ENCODE data around the gene WDR91.

The WDR91 gene

GRCh38 chr7:135188298-135188984, 22.9 kb downstream of the WDR91 start:
- H3K36me3 ChIP-seq (ENCODE audit: insufficient read depth, low read length) = peaks cover 16% of the 10 kb centered on the region; the same call in 1 of the 2 replicates
- H3K4me3 ChIP-seq (ENCODE audit: low read length, poor library complexity, severe bottlenecking) = no peak overlapping the region
- TF ChIP-seq CTCF (conservative IDR thresholded peaks at IDR 0.05; ENCODE audit: low read length) = no peak
- no peak for TF ChIP-seq EZH2phosphoT487 (IDR thresholded peaks at IDR 0.05; ENCODE audit: borderline replicate concordance)
- peaks cover 6% of the 10 kb centered on the region for H3K4me1 ChIP-seq (ENCODE audit: insufficient read depth, low read length, poor library complexity, severe bottlenecking)
- H3F3A ChIP-seq (ENCODE audit: low read depth) = no peaks in the 10 kb centered on the region
- no peak overlapping the region for H3K4me2 ChIP-seq (ENCODE audit: low read depth, low read length, poor library complexity, severe bottlenecking)
- H4K20me1 ChIP-seq (ENCODE audit: insufficient read depth, low read length, poor library complexity, severe bottlenecking) = no peaks in the 10 kb centered on the region
- H3K79me2 ChIP-seq (ENCODE audit: insufficient read depth, low read length) = no peaks in the 10 kb centered on the region
- no peaks in the 10 kb centered on the region for H3K27me3 ChIP-seq (ENCODE audit: insufficient read depth, low read length, poor library complexity, severe bottlenecking)
- no peak overlapping the region for H2AFZ ChIP-seq (ENCODE audit: low read length)
- H3K9me3 ChIP-seq (ENCODE audit: insufficient read depth, low read depth, low read length) = no peaks in the 10 kb centered on the region
- H3K9me2 ChIP-seq (replicated peaks; ENCODE audit: low read depth, low read length) = no peaks in the 10 kb centered on the region
- no peak overlapping the region for H3K9ac ChIP-seq (ENCODE audit: low read depth, low read length, poor library complexity, severe bottlenecking)

GRCh38 chr7:135186841-135187253, 24.5 kb downstream of the WDR91 start:
- no peak for TF ChIP-seq EZH2phosphoT487 (IDR thresholded peaks at IDR 0.05; ENCODE audit: borderline replicate concordance)
- no peak for TF ChIP-seq CTCF (conservative IDR thresholded peaks at IDR 0.05; ENCODE audit: low read length)
- peaks cover 16% of the 10 kb centered on the region; the same call in 1 of the 2 replicates for H3K36me3 ChIP-seq (ENCODE audit: insufficient read depth, low read length)
- H4K20me1 ChIP-seq (ENCODE audit: insufficient read depth, low read length, poor library complexity, severe bottlenecking) = no peaks in the 10 kb centered on the region
- no peaks in the 10 kb centered on the region for H3K79me2 ChIP-seq (ENCODE audit: insufficient read depth, low read length)
- H3F3A ChIP-seq (ENCODE audit: low read depth) = no peaks in the 10 kb centered on the region
- peaks cover 6% of the 10 kb centered on the region for H3K4me1 ChIP-seq (ENCODE audit: insufficient read depth, low read length, poor library complexity, severe bottlenecking)
- H3K9me3 ChIP-seq (ENCODE audit: insufficient read depth, low read depth, low read length) = peaks cover 7% of the 10 kb centered on the region; the same call in 1 of the 2 replicates
- H3K27me3 ChIP-seq (ENCODE audit: insufficient read depth, low read length, poor library complexity, severe bottlenecking) = no peaks in the 10 kb centered on the region
- no peak overlapping the region for H2AFZ ChIP-seq (ENCODE audit: low read length)
- no peak overlapping the region for H3K4me3 ChIP-seq (ENCODE audit: low read length, poor library complexity, severe bottlenecking)
- no peak overlapping the region for H3K4me2 ChIP-seq (ENCODE audit: low read depth, low read length, poor library complexity, severe bottlenecking)
- H3K9me2 ChIP-seq (replicated peaks; ENCODE audit: low read depth, low read length) = no peaks in the 10 kb centered on the region
- H3K9ac ChIP-seq (ENCODE audit: low read depth, low read length, poor library complexity, severe bottlenecking) = no peak overlapping the region

- Histone ChIP-seq H3K27me3 (ENCODE audit: insufficient read depth, low read length, poor library complexity, severe bottlenecking) (no peaks in the 10 kb centered on the region), H4K20me1 (ENCODE audit: insufficient read depth, low read length, poor library complexity, severe bottlenecking) (no peaks in the 10 kb centered on the region), H3K9me2 (replicated peaks; ENCODE audit: low read depth, low read length) (no peaks in the 10 kb centered on the region), H3K4me1 (ENCODE audit: insufficient read depth, low read length, poor library complexity, severe bottlenecking) (peaks cover 6% of the 10 kb centered on the region), H3K79me2 (ENCODE audit: insufficient read depth, low read length) (no peaks in the 10 kb centered on the region), H3K4me3 (ENCODE audit: low read length, poor library complexity, severe bottlenecking) (no peak overlapping the region), H3K4me2 (ENCODE audit: low read depth, low read length, poor library complexity, severe bottlenecking) (no peak overlapping the region), H3K9ac (ENCODE audit: low read depth, low read length, poor library complexity, severe bottlenecking) (no peak overlapping the region), H3F3A (ENCODE audit: low read depth) (no peaks in the 10 kb centered on the region), H3K9me3 (ENCODE audit: insufficient read depth, low read depth, low read length) (peaks cover 11% of the 10 kb centered on the region; the same call in 1 of the 2 replicates), H3K36me3 (ENCODE audit: insufficient read depth, low read length) (peaks cover 16% of the 10 kb centered on the region; the same call in 1 of the 2 replicates), H2AFZ (ENCODE audit: low read length) (no peak overlapping the region)
- TF ChIP-seq EZH2phosphoT487 (IDR thresholded peaks at IDR 0.05; ENCODE audit: borderline replicate concordance) (no peak), CTCF (conservative IDR thresholded peaks at IDR 0.05; ENCODE audit: low read length) (no peak)
These were observed 25.1 kb downstream of the WDR91 start for GRCh38 chr7:135186261-135186540.
